ENCODE measurements around the gene MISP. TPM values are rescaled to one million over a fixed set of nuclear protein-coding genes. Genes with fewer than 3 reads are reported as not detected.

The MISP gene
- total RNA-seq, 5 donors from 2014 or later (not counting 1 experiment from before 2014, with no cell fraction given) = 0.10 to 0.16 (median 0.15) TPM; not detected in 2

GRCh38 chr19:798415-799075, 47.6 kb downstream of the MISP start:
- Histone ChIP-seq H3K9me3 (no peaks in the 10 kb centered on the region), H3K4me3 (ENCODE audit: control insufficient read depth in 1 of 2, extremely low read depth in 1 of 2, low read length in 1 of 2) (peak overlapping the region; percentile 70 to 77), H3K27me3 (replicated peaks in 1 of 2; ENCODE audit: control insufficient read depth in 2 of 2, extremely low read depth in 1 of 2, insufficient read depth in 2 of 2, low read length in 1 of 2) (no peaks in the 10 kb centered on the region), H3K36me3 (ENCODE audit: control insufficient read depth in 2 of 2, extremely low read depth in 1 of 2, insufficient read depth in 1 of 2, low read length in 1 of 2) (peaks cover 13 to 23% of the 10 kb centered on the region in 2 donors), H3K4me1 (ENCODE audit: control insufficient read depth in 1 of 2, extremely low read depth in 1 of 2, insufficient read depth in 2 of 2, low read length in 2 of 2) (peaks cover 27 to 65% of the 10 kb centered on the region in 2 experiments), H3K27ac (ENCODE audit: low read length) (peak overlapping the region; percentile 67)
- ChIA-PET POLR2A (no interaction called here), CTCF (no interaction called here)
- no peaks in the 10 kb centered on the region for H3K27me3 Mint-ChIP-seq
- H3K36me3 Mint-ChIP-seq = peaks cover 6% of the 10 kb centered on the region
- ATAC-seq (replicated peaks in 1 of 4) = no peak
- under 1% methylated on average over 29 of the region's 44 CpGs for WGBS (ENCODE audit: insufficient coverage)
- H3K27ac Mint-ChIP-seq = peak overlapping the region; percentile 94 to 96
- DNase-seq = peak in 5 of 35 experiments; percentile 19 to 40 (median 28)
- no peaks in the 10 kb centered on the region for H3K9me3 Mint-ChIP-seq
- peak overlapping the region; percentile 80 to 94 (median 89) for H3K4me3 Mint-ChIP-seq
- peaks cover 42 to 52% (median 49%) of the 10 kb centered on the region in 3 donors for H3K4me1 Mint-ChIP-seq

GRCh38 chr19:799076-799881, 48.4 kb downstream of the MISP start:
- 10% methylated on average over 22 of the region's 28 CpGs for WGBS (ENCODE audit: insufficient coverage)
- Histone ChIP-seq H3K27me3 (replicated peaks in 1 of 2; ENCODE audit: control insufficient read depth in 2 of 2, extremely low read depth in 1 of 2, insufficient read depth in 2 of 2, low read length in 1 of 2) (no peaks in the 10 kb centered on the region), H3K9me3 (no peaks in the 10 kb centered on the region), H3K36me3 (ENCODE audit: control insufficient read depth in 2 of 2, extremely low read depth in 1 of 2, insufficient read depth in 1 of 2, low read length in 1 of 2) (peaks cover 18 to 30% of the 10 kb centered on the region in 2 donors), H3K4me1 (ENCODE audit: control insufficient read depth in 1 of 2, extremely low read depth in 1 of 2, insufficient read depth in 2 of 2, low read length in 2 of 2) (peaks cover 27 to 71% of the 10 kb centered on the region in 2 experiments), H3K4me3 (ENCODE audit: control insufficient read depth in 1 of 2, extremely low read depth in 1 of 2, low read length in 1 of 2) (peak overlapping the region; percentile 70 to 77), H3K27ac (ENCODE audit: low read length) (peak overlapping the region; percentile 67)
- DNase-seq = peak in 5 of 35 experiments; percentile 11 to 49 (median 25)
- Mint-ChIP-seq H3K27ac (peak overlapping the region; percentile 94 to 96), H3K36me3 (peaks cover 13% of the 10 kb centered on the region), H3K27me3 (no peaks in the 10 kb centered on the region), H3K4me1 (peaks cover 42 to 57% (median 52%) of the 10 kb centered on the region in 3 donors), H3K9me3 (no peaks in the 10 kb centered on the region), H3K4me3 (peak overlapping the region; percentile 80 to 94 (median 89))
- POLR2A ChIA-PET = no interaction called here
- no peak for ATAC-seq (replicated peaks in 1 of 4)
- CTCF ChIA-PET = no interaction called here

GRCh38 chr19:800360-801029, 49.6 kb downstream of the MISP start:
- Histone ChIP-seq H3K36me3 (ENCODE audit: control insufficient read depth in 2 of 2, extremely low read depth in 1 of 2, insufficient read depth in 1 of 2, low read length in 1 of 2) (peaks cover 31 to 41% of the 10 kb centered on the region in 2 donors), H3K4me1 (ENCODE audit: control insufficient read depth in 1 of 2, extremely low read depth in 1 of 2, insufficient read depth in 2 of 2, low read length in 2 of 2) (peaks cover 27 to 71% of the 10 kb centered on the region in 2 experiments), H3K9me3 (no peaks in the 10 kb centered on the region), H3K4me3 (ENCODE audit: control insufficient read depth in 1 of 2, extremely low read depth in 1 of 2, low read length in 1 of 2) (peak overlapping the region in 1 of 2 donors; percentile 33), H3K27me3 (replicated peaks in 1 of 2; ENCODE audit: control insufficient read depth in 2 of 2, extremely low read depth in 1 of 2, insufficient read depth in 2 of 2, low read length in 1 of 2) (no peaks in the 10 kb centered on the region), H3K27ac (ENCODE audit: low read length) (peak overlapping the region; percentile 67)
- no peaks in the 10 kb centered on the region for H3K27me3 Mint-ChIP-seq
- ChIA-PET CTCF (no interaction called here), POLR2A (no interaction called here)
- H3K27ac Mint-ChIP-seq = peak overlapping the region; percentile 94 to 96
- ATAC-seq (replicated peaks in 1 of 4) (no peak), DNase-seq (no peak)
- H3K9me3 Mint-ChIP-seq = no peaks in the 10 kb centered on the region
- 32% methylated on average over 13 of the region's 17 CpGs for WGBS (ENCODE audit: insufficient coverage)
- peak overlapping the region; percentile 80 to 94 (median 89) for H3K4me3 Mint-ChIP-seq
- H3K4me1 Mint-ChIP-seq = peaks cover 42 to 60% (median 52%) of the 10 kb centered on the region in 3 donors
- peaks cover 15% of the 10 kb centered on the region for H3K36me3 Mint-ChIP-seq

GRCh38 chr19:801030-801860, 50.3 kb downstream of the MISP start:
- H3K27me3 ChIP-seq (replicated peaks in 1 of 2; ENCODE audit: control insufficient read depth in 2 of 2, extremely low read depth in 1 of 2, insufficient read depth in 2 of 2, low read length in 1 of 2) = no peaks in the 10 kb centered on the region
- ChIA-PET POLR2A (no interaction called here), CTCF (no interaction called here)
- peaks cover 25 to 66% of the 10 kb centered on the region in 2 experiments for H3K4me1 ChIP-seq (ENCODE audit: control insufficient read depth in 1 of 2, extremely low read depth in 1 of 2, insufficient read depth in 2 of 2, low read length in 2 of 2)
- peak overlapping the region; percentile 63 to 94 (median 69) for H3K4me3 Mint-ChIP-seq
- ATAC-seq (replicated peaks in 1 of 4) = no peak
- H3K27ac Mint-ChIP-seq = peak overlapping the region; percentile 82 to 83
- H3K36me3 ChIP-seq (ENCODE audit: control insufficient read depth in 2 of 2, extremely low read depth in 1 of 2, insufficient read depth in 1 of 2, low read length in 1 of 2) = peaks cover 38 to 47% of the 10 kb centered on the region in 2 donors
- 26% methylated on average over 22 of the region's 29 CpGs for WGBS (ENCODE audit: insufficient coverage)
- no peaks in the 10 kb centered on the region for H3K9me3 Mint-ChIP-seq
- H3K27me3 Mint-ChIP-seq = no peaks in the 10 kb centered on the region
- peaks cover 15% of the 10 kb centered on the region for H3K36me3 Mint-ChIP-seq
- no peaks in the 10 kb centered on the region for H3K9me3 ChIP-seq
- H3K4me1 Mint-ChIP-seq = peaks cover 42 to 60% (median 52%) of the 10 kb centered on the region in 3 donors
- peak overlapping the region; percentile 33 to 39 for H3K4me3 ChIP-seq (ENCODE audit: control insufficient read depth in 1 of 2, extremely low read depth in 1 of 2, low read length in 1 of 2)
- DNase-seq = peak in 4 of 35 experiments; percentile 12 to 42 (median 26)
- H3K27ac ChIP-seq (ENCODE audit: low read length) = peak overlapping the region; percentile 45

- Mint-ChIP-seq H3K27me3 (no peaks in the 10 kb centered on the region), H3K36me3 (peaks cover 16% of the 10 kb centered on the region), H3K4me3 (peak overlapping the region; percentile 63 to 94 (median 69)), H3K9me3 (no peaks in the 10 kb centered on the region), H3K4me1 (peaks cover 42 to 58% (median 49%) of the 10 kb centered on the region in 3 donors), H3K27ac (peak overlapping the region; percentile 78 to 82)
- CTCF ChIA-PET = no interaction called here
- POLR2A ChIA-PET = no interaction called here
- peaks cover 25 to 61% of the 10 kb centered on the region in 2 experiments for H3K4me1 ChIP-seq (ENCODE audit: control insufficient read depth in 1 of 2, extremely low read depth in 1 of 2, insufficient read depth in 2 of 2, low read length in 2 of 2)
- DNase-seq (no peak), ATAC-seq (replicated peaks in 1 of 4) (no peak)
- no peaks in the 10 kb centered on the region for H3K27me3 ChIP-seq (replicated peaks in 1 of 2; ENCODE audit: control insufficient read depth in 2 of 2, extremely low read depth in 1 of 2, insufficient read depth in 2 of 2, low read length in 1 of 2)
- H3K36me3 ChIP-seq (ENCODE audit: control insufficient read depth in 2 of 2, extremely low read depth in 1 of 2, insufficient read depth in 1 of 2, low read length in 1 of 2) = peaks cover 45 to 55% of the 10 kb centered on the region in 2 donors
- peak overlapping the region; percentile 33 to 39 for H3K4me3 ChIP-seq (ENCODE audit: control insufficient read depth in 1 of 2, extremely low read depth in 1 of 2, low read length in 1 of 2)
- WGBS (ENCODE audit: insufficient coverage) = 64% methylated on average over 17 of the region's 23 CpGs
- H3K9me3 ChIP-seq = no peaks in the 10 kb centered on the region
- peak overlapping the region; percentile 45 for H3K27ac ChIP-seq (ENCODE audit: low read length)
Measured at GRCh38 chr19:801861-802497, 51.1 kb downstream of the MISP start.

Data from T-cell (primary cell).